ENCODE measurements around the gene GNA15.

GNA15 gene

GRCh38 chr19:3106509-3107141 is 29.2 kb upstream of the GNA15 start:
- no peak for DNase-seq (ENCODE audit: low read depth in 1 of 2, low spot score in 1 of 2)
- Histone ChIP-seq H3K27me3 (ENCODE audit: insufficient read depth, poor library complexity, severe bottlenecking) (no peaks in the 10 kb centered on the region), H3K27ac (replicated peaks) (no peak overlapping the region), H3K4me3 (replicated peaks; ENCODE audit: insufficient read depth, low read length) (no peak overlapping the region)
- no peak for TF ChIP-seq CTCF (IDR thresholded peaks at IDR 0.05; ENCODE audit: insufficient read depth, low read length)
- no peak for TF ChIP-seq GABPA (IDR thresholded peaks at IDR 0.05; ENCODE audit: low read depth)
- TF ChIP-seq POLR2AphosphoS5 (IDR thresholded peaks at IDR 0.05; ENCODE audit: low read depth), result no peak
- no peak for TF ChIP-seq REST (IDR thresholded peaks at IDR 0.05; ENCODE audit: insufficient replicate concordance, low read depth)
- no peak for TF ChIP-seq SPI1 (IDR thresholded peaks at IDR 0.05; ENCODE audit: borderline replicate concordance, low read depth)

GRCh38 chr19:3107658-3108057 is 28.2 kb upstream of the GNA15 start:
- TF ChIP-seq GABPA (IDR thresholded peaks at IDR 0.05; ENCODE audit: low read depth) (no peak), POLR2AphosphoS5 (IDR thresholded peaks at IDR 0.05; ENCODE audit: low read depth) (no peak), SPI1 (IDR thresholded peaks at IDR 0.05; ENCODE audit: borderline replicate concordance, low read depth) (no peak), CTCF (IDR thresholded peaks at IDR 0.05; ENCODE audit: insufficient read depth, low read length) (no peak), REST (IDR thresholded peaks at IDR 0.05; ENCODE audit: insufficient replicate concordance, low read depth) (no peak)
- DNase-seq (ENCODE audit: low read depth in 1 of 2, low spot score in 1 of 2), result no peak
- no peaks in the 10 kb centered on the region for H3K27me3 ChIP-seq (ENCODE audit: insufficient read depth, poor library complexity, severe bottlenecking)
- no peak overlapping the region for H3K27ac ChIP-seq (replicated peaks)
- H3K4me3 ChIP-seq (replicated peaks; ENCODE audit: insufficient read depth, low read length), result no peak overlapping the region

- TF ChIP-seq CTCF (IDR thresholded peaks at IDR 0.05; ENCODE audit: insufficient read depth, low read length), result peak; percentile 92
- TF ChIP-seq GABPA (IDR thresholded peaks at IDR 0.05; ENCODE audit: low read depth), result no peak
- no peak for TF ChIP-seq REST (IDR thresholded peaks at IDR 0.05; ENCODE audit: insufficient replicate concordance, low read depth)
- 0 out of 2 replicates have a peak, but pooled peaks have one; percentile 2 for TF ChIP-seq SPI1 (IDR thresholded peaks at IDR 0.05; ENCODE audit: borderline replicate concordance, low read depth)
- no peak for TF ChIP-seq POLR2AphosphoS5 (IDR thresholded peaks at IDR 0.05; ENCODE audit: low read depth)
- H3K4me3 ChIP-seq (replicated peaks; ENCODE audit: insufficient read depth, low read length), result no peak overlapping the region
- H3K27me3 ChIP-seq (ENCODE audit: insufficient read depth, poor library complexity, severe bottlenecking), result no peaks in the 10 kb centered on the region
- H3K27ac ChIP-seq (replicated peaks), result no peak overlapping the region
- DNase-seq (ENCODE audit: low read depth in 1 of 2, low spot score in 1 of 2), result peak in 1 of 2 experiments; percentile 67
Measured at GRCh38 chr19:3108775-3109174, 27.1 kb upstream of the GNA15 start.

Measured in HL-60 (cell line).